ENCODE data around the gene DNA2. TPM values are rescaled to one million over a fixed set of nuclear protein-coding genes. Genes with fewer than 3 reads are reported as not detected.
"Not testable (repeated sequence)": the region's sequence is repeated elsewhere in the genome, so short reads cannot be mapped to it uniquely, and the experiment has no call there.

DNA2 gene
- total RNA-seq, 1 donor from 2014 or later, result 3.7 TPM

DNA sequence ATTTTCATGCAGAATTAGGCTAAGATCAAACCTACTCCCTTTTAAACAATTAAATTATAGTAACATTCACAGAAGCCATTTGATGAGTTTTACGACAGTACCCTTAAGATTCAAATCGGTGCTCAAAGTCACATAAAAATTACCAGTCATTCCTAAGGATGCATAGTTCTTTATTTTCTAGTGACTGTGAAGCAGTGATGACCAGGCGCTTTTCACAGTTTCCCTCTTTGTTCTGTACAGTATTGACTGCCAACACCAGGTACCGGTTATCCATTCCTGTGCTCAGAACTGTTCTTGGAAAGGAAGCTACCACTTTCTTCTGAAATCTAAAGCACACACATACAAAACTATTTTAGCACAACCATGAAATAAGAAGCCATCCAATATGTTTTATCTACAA lies 1.9 kb downstream of the DNA2 start:
- no peak for DNase-seq (ENCODE audit: extremely low spot score in 2 of 2)
- TF ChIP-seq POLR2AphosphoS5 (IDR thresholded peaks at IDR 0.05; ENCODE audit: insufficient read depth in 1 of 2, low read depth in 1 of 2) (no peak), POLR2A (IDR thresholded peaks at IDR 0.05) (no peak)
- TF ChIP-seq, protein P1, sequence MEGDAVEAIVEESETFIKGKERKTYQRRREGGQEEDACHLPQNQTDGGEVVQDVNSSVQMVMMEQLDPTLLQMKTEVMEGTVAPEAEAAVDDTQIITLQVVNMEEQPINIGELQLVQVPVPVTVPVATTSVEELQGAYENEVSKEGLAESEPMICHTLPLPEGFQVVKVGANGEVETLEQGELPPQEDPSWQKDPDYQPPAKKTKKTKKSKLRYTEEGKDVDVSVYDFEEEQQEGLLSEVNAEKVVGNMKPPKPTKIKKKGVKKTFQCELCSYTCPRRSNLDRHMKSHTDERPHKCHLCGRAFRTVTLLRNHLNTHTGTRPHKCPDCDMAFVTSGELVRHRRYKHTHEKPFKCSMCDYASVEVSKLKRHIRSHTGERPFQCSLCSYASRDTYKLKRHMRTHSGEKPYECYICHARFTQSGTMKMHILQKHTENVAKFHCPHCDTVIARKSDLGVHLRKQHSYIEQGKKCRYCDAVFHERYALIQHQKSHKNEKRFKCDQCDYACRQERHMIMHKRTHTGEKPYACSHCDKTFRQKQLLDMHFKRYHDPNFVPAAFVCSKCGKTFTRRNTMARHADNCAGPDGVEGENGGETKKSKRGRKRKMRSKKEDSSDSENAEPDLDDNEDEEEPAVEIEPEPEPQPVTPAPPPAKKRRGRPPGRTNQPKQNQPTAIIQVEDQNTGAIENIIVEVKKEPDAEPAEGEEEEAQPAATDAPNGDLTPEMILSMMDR (IDR thresholded peaks at IDR 0.05), result no peak
- Histone ChIP-seq H3K27ac (no peak overlapping the region), H3K36me3 (no peaks in the 10 kb centered on the region), H3K9me3 (no peaks in the 10 kb centered on the region), H3K4me3 (no peak overlapping the region), H3K27me3 (no peaks in the 10 kb centered on the region), H3K4me1 (peaks cover 11% of the 10 kb centered on the region)
- intact Hi-C loops (cut with DNase I), result no loop called here

GRCh38 chr10:68464729-68465128 lies 7.0 kb downstream of the DNA2 start:
- intact Hi-C loops (cut with DNase I), result not testable (repeated sequence)

DNA sequence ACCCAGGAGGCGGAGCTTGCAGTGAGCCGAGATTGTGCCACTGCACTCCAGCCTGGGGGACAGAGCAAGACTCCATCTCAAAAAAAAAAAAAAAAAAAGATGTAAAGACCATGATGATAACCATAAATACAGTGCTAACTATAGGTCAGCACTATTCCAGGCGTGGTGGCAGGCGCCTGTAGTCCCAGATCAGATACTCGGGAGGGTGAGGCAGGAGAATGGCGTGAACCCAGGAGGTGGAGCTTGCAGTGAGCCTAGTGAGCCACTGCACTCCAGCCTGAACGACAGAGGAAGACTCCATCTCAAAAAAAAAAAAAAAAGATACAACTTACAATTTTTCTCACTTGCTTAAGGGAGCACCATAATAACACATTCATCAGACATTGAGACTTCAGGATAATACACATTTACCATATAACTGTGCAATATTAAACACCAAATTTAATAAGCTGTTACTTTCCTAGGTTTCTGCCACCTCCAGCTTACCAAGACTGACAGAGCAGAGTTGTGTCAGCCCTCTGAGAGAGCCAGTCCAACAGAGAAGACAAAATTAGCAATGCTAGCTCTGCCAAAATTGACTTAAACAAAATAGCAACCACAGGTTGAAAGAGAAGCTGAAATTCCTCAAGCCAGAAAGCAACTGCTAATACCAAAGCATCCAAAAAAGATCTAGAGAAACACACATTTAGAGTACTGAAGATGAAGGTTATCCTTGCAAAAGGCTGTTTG lies 8.2 kb downstream of the DNA2 start:
- intact Hi-C loops (cut with DNase I), result no loop called here
- H3K9me3 ChIP-seq, result no peaks in the 10 kb centered on the region
- H3K27ac ChIP-seq, result no peak overlapping the region
- no peaks in the 10 kb centered on the region for H3K4me1 ChIP-seq
- no peak for TF ChIP-seq POLR2A (IDR thresholded peaks at IDR 0.05)
- TF ChIP-seq, protein P1 (IDR thresholded peaks at IDR 0.05), result no peak
- no peak for TF ChIP-seq POLR2AphosphoS5 (IDR thresholded peaks at IDR 0.05; ENCODE audit: insufficient read depth in 1 of 2, low read depth in 1 of 2)
- H3K4me3 ChIP-seq, result no peak overlapping the region
- no peak for DNase-seq (ENCODE audit: extremely low spot score in 2 of 2)
- no peaks in the 10 kb centered on the region for H3K36me3 ChIP-seq
- no peaks in the 10 kb centered on the region for H3K27me3 ChIP-seq

More at GRCh38 chr10:68464729-68465128, 7.0 kb downstream of the DNA2 start:
- H3K4me3 ChIP-seq; H3K27me3 ChIP-seq; H3K4me1 ChIP-seq; H3K36me3 ChIP-seq; H3K9me3 ChIP-seq; H3K27ac ChIP-seq; DNase-seq (ENCODE audit: extremely low spot score in 2 of 2): not testable (repeated sequence)

DNA sequence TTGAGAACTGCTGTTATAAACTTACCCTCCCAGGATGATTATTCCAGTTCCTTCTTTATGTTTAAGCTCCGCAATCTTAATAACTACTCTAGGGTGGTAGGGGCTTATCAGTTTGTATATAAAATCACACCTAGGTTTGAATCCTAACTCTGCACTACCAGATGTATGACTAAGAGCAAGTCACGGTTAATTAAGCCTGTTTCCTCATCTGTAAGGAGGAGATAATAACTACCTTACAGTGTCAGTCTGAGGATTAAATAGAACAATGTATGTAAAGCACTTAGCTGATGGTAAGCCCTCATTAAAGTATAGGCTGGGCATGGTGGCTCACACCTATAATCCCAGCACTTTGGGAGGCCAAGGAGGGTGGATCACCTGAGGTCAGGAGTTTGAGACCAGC lies 9.2 kb downstream of the DNA2 start:
- Histone ChIP-seq H3K4me1 (no peaks in the 10 kb centered on the region), H3K4me3 (no peak overlapping the region), H3K27ac (no peak overlapping the region), H3K36me3 (no peaks in the 10 kb centered on the region), H3K27me3 (no peaks in the 10 kb centered on the region), H3K9me3 (no peaks in the 10 kb centered on the region)
- intact Hi-C loops (cut with DNase I), result no loop called here
- TF ChIP-seq, protein P1 (IDR thresholded peaks at IDR 0.05), result no peak
- TF ChIP-seq POLR2A (IDR thresholded peaks at IDR 0.05) (no peak), POLR2AphosphoS5 (IDR thresholded peaks at IDR 0.05; ENCODE audit: insufficient read depth in 1 of 2, low read depth in 1 of 2) (no peak)
- no peak for DNase-seq (ENCODE audit: extremely low spot score in 2 of 2)

- Histone ChIP-seq H3K4me3 (no peak overlapping the region), H3K36me3 (no peaks in the 10 kb centered on the region), H3K27ac (no peak overlapping the region), H3K4me1 (no peaks in the 10 kb centered on the region), H3K9me3 (no peaks in the 10 kb centered on the region), H3K27me3 (no peaks in the 10 kb centered on the region)
- intact Hi-C loops (cut with DNase I), result no loop called here
- TF ChIP-seq POLR2AphosphoS5 (IDR thresholded peaks at IDR 0.05; ENCODE audit: insufficient read depth in 1 of 2, low read depth in 1 of 2) (no peak), POLR2A (IDR thresholded peaks at IDR 0.05) (no peak)
- TF ChIP-seq, protein P1 (IDR thresholded peaks at IDR 0.05), result no peak
- no peak for DNase-seq (ENCODE audit: extremely low spot score in 2 of 2)
These were observed 10.7 kb downstream of the DNA2 start for GRCh38 chr10:68461032-68461431.

DNA sequence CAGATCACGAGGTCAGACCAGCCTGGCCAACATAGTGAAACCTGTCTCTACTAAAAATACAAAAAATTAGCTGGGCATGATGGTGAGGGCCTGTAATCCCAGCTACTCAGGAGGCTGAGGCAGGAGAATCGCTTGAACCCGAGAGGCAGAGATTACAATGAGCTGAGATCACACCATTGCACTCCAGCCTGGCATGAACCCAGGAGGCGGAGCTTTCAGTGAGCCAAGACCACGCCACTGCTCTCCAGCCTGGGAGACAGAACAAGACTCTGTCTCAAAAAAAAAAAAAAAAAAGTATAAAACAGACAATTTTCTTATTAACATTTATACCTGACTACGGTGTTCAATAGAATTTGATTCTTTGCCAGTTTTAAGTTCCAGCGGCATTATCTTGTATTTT lies 22.1 kb downstream of the DNA2 start:
- H3K4me1 ChIP-seq; H3K36me3 ChIP-seq; H3K4me3 ChIP-seq; H3K27ac ChIP-seq; H3K27me3 ChIP-seq; DNase-seq (ENCODE audit: extremely low spot score in 2 of 2); intact Hi-C loops (cut with DNase I); H3K9me3 ChIP-seq: not testable (repeated sequence)

All from vagina (tissue), 2 donors.